ENCODE data around the gene MEAK7.

- TF ChIP-seq CTCF (IDR thresholded peaks at IDR 0.05), result no peak
- no peak for TF ChIP-seq EP300 (IDR thresholded peaks at IDR 0.05; ENCODE audit: low read depth)
- TF ChIP-seq POLR2A (IDR thresholded peaks at IDR 0.05), result no peak
- TF ChIP-seq POLR2AphosphoS5 (IDR thresholded peaks at IDR 0.05), result peak in 1 of 3 donors; percentile 12
These were observed 28.5 kb upstream of the MEAK7 start for GRCh38 chr16:84532855-84533486.

Measured in transverse colon (tissue), 4 donors.